K562 (cell line): Measurements from ENCODE around the gene MARVELD1. TPM values are rescaled to one million over a fixed set of nuclear protein-coding genes. Genes with fewer than 3 reads are reported as not detected.

Experiments used
- CHD4 ChIP-seq: fragments of 200-600 bp; sonication (generic); IDR thresholded peaks from 3 replicates; pipeline ENCODE4 v1.6.1; 2012; ENCODE audit warnings: low read depth, mild to moderate bottlenecking, mixed read lengths, low read length, inconsistent platforms; ENCODE audit not compliant: insufficient read depth, insufficient replicate concordance, poor library complexity, severe bottlenecking
- E2F6 ChIP-seq, 2 experiments: IDR thresholded peaks; 2 replicates each; pipeline ENCODE4 v1.6.1; 2011; ENCODE audit warnings: borderline replicate concordance in 1 of 2, control low read depth in 1 of 2, low read depth in 1 of 2, low read length in 1 of 2, mild to moderate bottlenecking in 1 of 2, mixed read lengths in 1 of 2, moderate library complexity in 1 of 2; ENCODE audit not compliant: insufficient read depth in 1 of 2, insufficient read length in 1 of 2, poor library complexity in 1 of 2, severe bottlenecking in 1 of 2; ENCODE audit errors: extremely low read depth in 1 of 2
- FOXJ3 ChIP-seq: sonication (generic); formaldehyde crosslinking; IDR thresholded peaks from 2 replicates; pipeline ENCODE4 v1.4.0; 2020; ENCODE audit warnings: mild to moderate bottlenecking, missing genetic modification reagents
- GABPB1 ChIP-seq: sonication (generic); formaldehyde crosslinking; IDR thresholded peaks from 2 replicates; pipeline ENCODE4 v1.8.0; 2022; ENCODE audit warnings: mild to moderate bottlenecking, missing genetic modification reagents
- HCFC1 ChIP-seq: IDR thresholded peaks from 2 replicates; pipeline ENCODE4 v1.6.1; 2012; ENCODE audit warnings: low read depth, low read length, improper control_type of control experiment
- MAX ChIP-seq: sonication (generic); formaldehyde crosslinking; IDR thresholded peaks from 2 replicates; pipeline ENCODE4 v1.9.0; 2022; ENCODE audit warnings: mild to moderate bottlenecking, missing genetic modification reagents
- POLR2AphosphoS2 ChIP-seq: IDR thresholded peaks from 2 replicates; pipeline ENCODE4 v1.6.1; 2012; ENCODE audit warnings: low read length, improper control_type of control experiment
- RAD51 ChIP-seq: fragments of 450-650 bp; IDR thresholded peaks from 2 replicates; pipeline ENCODE4 v1.7.1; 2016; ENCODE audit warnings: low read depth, mild to moderate bottlenecking, borderline replicate concordance
- ZBTB7A ChIP-seq: IDR thresholded peaks from 2 replicates; pipeline ENCODE4 v1.6.1; 2011; ENCODE audit warnings: low read depth, mild to moderate bottlenecking, low read length, moderate library complexity, borderline replicate concordance; ENCODE audit not compliant: control insufficient read depth
- ZFX ChIP-seq: sonication (generic); formaldehyde crosslinking; IDR thresholded peaks from 2 replicates; pipeline ENCODE4 v1.8.0; 2022; ENCODE audit warnings: mild to moderate bottlenecking, missing genetic modification reagents, moderate library complexity
- ZNF282 ChIP-seq: sonication (generic); formaldehyde crosslinking; IDR thresholded peaks from 2 replicates; pipeline ENCODE4 v1.8.1; 2023; ENCODE audit warnings: missing genetic modification reagents
- ZNF311 ChIP-seq: fragments of 250-450 bp; sonication (Bioruptor Pico); IDR thresholded peaks from 2 replicates; pipeline ENCODE4 v1.4.0; 2020; ENCODE audit warnings: mild to moderate bottlenecking, moderate library complexity
- polyA plus RNA-seq, 8 experiments: library from polyadenylated mRNA; depleted of rRNA in 4 of 8; stranded (reverse) in 5 of 8; unstranded in 3 of 8; fragments of >200 nt; fragmentation: Nextera tagmentation in 2 of 8; fragmentation: Illumina TruSeq in 1 of 8; extraction: Ambion mirVana in 2 of 8; extraction: Trizol in 1 of 8; gene quantifications; 2 replicates each; pipeline versions ENCODE4 v1.2.1 to v1.2.3, GENCODE V29; 2011 to 2014; ENCODE audit warnings: inconsistent platforms in 1 of 8, missing spikeins in 1 of 8
- total RNA-seq, 7 experiments: library from RNA; depleted of rRNA in 6 of 7; stranded (reverse); fragments of >200 nt in 6 of 7; fragmentation: Illumina TruSeq in 2 of 7; extraction: Trizol in 2 of 7; gene quantifications; 2 replicates each; pipeline versions ENCODE4 v1.2.1 to v1.2.3, GENCODE V29; 2011 to 2021; ENCODE audit warnings: low replicate concordance in 1 of 7

Gene MARVELD1
- total and polyA plus RNA-seq, 9 of the 15 experiments (the other 6 are each of a cell fraction or from before 2014, with no cell fraction given): 2.7 to 12.5 (median 5.3) TPM

- TF ChIP-seq ZNF282: no peak
- no peak for TF ChIP-seq CHD4
- TF ChIP-seq POLR2AphosphoS2: no peak
- TF ChIP-seq MAX (CRISPR knock-in tag): peak; percentile 95
- TF ChIP-seq HCFC1: peak; percentile 57; the same call in 1 of the 2 replicates
- TF ChIP-seq ZBTB7A: peak; percentile 75; the same call in 1 of the 2 replicates
- TF ChIP-seq FOXJ3 (CRISPR knock-in tag): no peak
- peak; percentile 47 for TF ChIP-seq GABPB1 (CRISPR knock-in tag)
- peak; percentile 67; the same call in 1 of the 2 replicates for TF ChIP-seq RAD51
- peak; percentile 89 to 92 for TF ChIP-seq E2F6 (IDR thresholded peaks at IDR 0.05; ENCODE audit: borderline replicate concordance in 1 of 2, extremely low read depth in 1 of 2, insufficient read depth in 1 of 2, insufficient read length in 1 of 2, low read depth in 1 of 2, low read length in 1 of 2, poor library complexity in 1 of 2, severe bottlenecking in 1 of 2)
- no peak for TF ChIP-seq ZNF311 (CRISPR knock-in tag)
- peak; percentile 83 for TF ChIP-seq ZFX (CRISPR knock-in tag)
Observed at GRCh38 chr10:97686962-97687784, 26.4 kb upstream of the MARVELD1 start, which contains the start of gene AVPI1 (continued).
